Tibial artery (tissue), 4 donors: ENCODE measurements around the gene ZC3H15.
"Not testable (repeated sequence)": the region's sequence is repeated elsewhere in the genome, so short reads cannot be mapped to it uniquely, and the experiment has no call there.

Experiments used
- DNase-seq, 2 donors: peaks; one replicate each; pipeline ENCODE4 v3.0.0-alpha.2; 2019
- H3K27ac ChIP-seq, 2 donors: fragments of 200-600 bp; sonication (generic) in 1 of 2; 1 replicate in 1 of 2; 2 replicates in 1 of 2; pipeline ENCODE4 v1.5.1; 2018 to 2019; ENCODE audit warnings: mild to moderate bottlenecking in 1 of 2
- H3K27me3 ChIP-seq, 2 donors: fragments of 200-600 bp; sonication (generic) in 1 of 2; one replicate each; pipeline versions ENCODE4 v1.5.1 to v1.6.0; 2016 to 2019
- H3K36me3 ChIP-seq, 3 donors: fragments of 200-600 bp; sonication (generic) in 2 of 3; one replicate each; pipeline ENCODE4 v1.5.1; 2016 to 2019; ENCODE audit warnings: mild to moderate bottlenecking in 2 of 3
- H3K4me1 ChIP-seq, 4 donors: fragments of 200-600 bp; sonication (generic) in 2 of 4; 1 replicate in 3 of 4; 2 replicates in 1 of 4; pipeline ENCODE4 v1.5.1; 2016 to 2019
- H3K4me3 ChIP-seq, 2 donors: fragments of 200-600 bp; sonication (generic) in 1 of 2; 1 replicate in 1 of 2; 2 replicates in 1 of 2; pipeline ENCODE4 v1.5.1; 2018 to 2019; ENCODE audit warnings: mild to moderate bottlenecking in 2 of 2
- H3K9me3 ChIP-seq, 3 donors: fragments of 200-600 bp; sonication (generic) in 1 of 3; one replicate each; pipeline ENCODE4 v1.5.1; 2016 to 2019
- CTCF ChIP-seq, 2 experiments: fragments of 200-600 bp in 1 of 2; fragments of 450-650 bp in 1 of 2; IDR thresholded peaks; one replicate each; pipeline ENCODE4 v1.5.1; 2017 to 2019; ENCODE audit warnings: antibody characterized with exemption in 2 of 2, mild to moderate bottlenecking in 1 of 2, moderate library complexity in 1 of 2
- intact Hi-C: fragments of 100-400 bp; cut with DNase I; formaldehyde crosslinking; loops from one replicate; pipeline ENCODE4 v1.15.0; 2023; ENCODE audit warnings: low total_unique reads

The ZC3H15 gene

GRCh38 chr2:186466743-186467142 lies 19.3 kb upstream of the ZC3H15 start:
- Histone ChIP-seq H3K9me3 (peaks cover 0 to 16% (median 0%) of the 10 kb centered on the region in 3 donors), H3K27ac (no peak overlapping the region), H3K4me1 (no peaks in the 10 kb centered on the region), H3K4me3 (no peak overlapping the region), H3K27me3 (no peaks in the 10 kb centered on the region), H3K36me3 (no peaks in the 10 kb centered on the region)
- no peak for TF ChIP-seq CTCF (IDR thresholded peaks at IDR 0.05)
- intact Hi-C loops: no loop called here
- DNase-seq: no peak

GRCh38 chr2:186467421-186467820 lies 18.6 kb upstream of the ZC3H15 start:
- Histone ChIP-seq H3K4me1 (no peaks in the 10 kb centered on the region), H3K4me3 (no peak overlapping the region), H3K36me3 (no peaks in the 10 kb centered on the region), H3K27ac (no peak overlapping the region), H3K27me3 (no peaks in the 10 kb centered on the region), H3K9me3 (peaks cover 0 to 18% (median 0%) of the 10 kb centered on the region in 3 donors)
- no peak for DNase-seq
- TF ChIP-seq CTCF (IDR thresholded peaks at IDR 0.05): no peak
- intact Hi-C loops: no loop called here

- H3K4me3 ChIP-seq, H3K27ac ChIP-seq, intact Hi-C loops, H3K36me3 ChIP-seq, DNase-seq, H3K4me1 ChIP-seq, H3K27me3 ChIP-seq: not testable (repeated sequence)
- peaks cover 0 to 11% (median 0%) of the 10 kb centered on the region in 3 donors for H3K9me3 ChIP-seq
These were observed 13.2 kb upstream of the ZC3H15 start for GRCh38 chr2:186472722-186473493.

- H3K4me3 ChIP-seq, intact Hi-C loops, H3K27me3 ChIP-seq, DNase-seq, H3K4me1 ChIP-seq, H3K36me3 ChIP-seq, H3K27ac ChIP-seq: not testable (repeated sequence)
- peaks cover 0 to 11% (median 0%) of the 10 kb centered on the region in 3 donors for H3K9me3 ChIP-seq
These were observed 11.8 kb upstream of the ZC3H15 start for GRCh38 chr2:186474239-186474638.

- TF ChIP-seq CTCF (IDR thresholded peaks at IDR 0.05): no peak
- no peak overlapping the region for H3K4me3 ChIP-seq
- no peaks in the 10 kb centered on the region for H3K27me3 ChIP-seq
- no peaks in the 10 kb centered on the region for H3K4me1 ChIP-seq
- H3K36me3 ChIP-seq: no peaks in the 10 kb centered on the region
- no peak overlapping the region for H3K27ac ChIP-seq
- DNase-seq: no peak
- no peaks in the 10 kb centered on the region for H3K9me3 ChIP-seq
- intact Hi-C loops: no loop called here
These were observed 8.3 kb upstream of the ZC3H15 start for GRCh38 chr2:186477790-186478189.

GRCh38 chr2:186480991-186481390 lies 5.1 kb upstream of the ZC3H15 start:
- intact Hi-C loops: no loop called here
- Histone ChIP-seq H3K36me3 (no peaks in the 10 kb centered on the region), H3K27ac (no peak overlapping the region), H3K9me3 (no peaks in the 10 kb centered on the region), H3K27me3 (no peaks in the 10 kb centered on the region), H3K4me1 (peaks cover 0 to 13% (median 6%) of the 10 kb centered on the region in 4 donors), H3K4me3 (no peak overlapping the region)
- no peak for TF ChIP-seq CTCF (IDR thresholded peaks at IDR 0.05)
- DNase-seq: no peak
